Measurements from ENCODE around the gene EFNA4. TPM values are rescaled to one million over a fixed set of nuclear protein-coding genes. Genes with fewer than 3 reads are reported as not detected.

EFNA4 gene
- total RNA-seq, 1 experiment from 2014 or later, result 11.8 TPM

DNA sequence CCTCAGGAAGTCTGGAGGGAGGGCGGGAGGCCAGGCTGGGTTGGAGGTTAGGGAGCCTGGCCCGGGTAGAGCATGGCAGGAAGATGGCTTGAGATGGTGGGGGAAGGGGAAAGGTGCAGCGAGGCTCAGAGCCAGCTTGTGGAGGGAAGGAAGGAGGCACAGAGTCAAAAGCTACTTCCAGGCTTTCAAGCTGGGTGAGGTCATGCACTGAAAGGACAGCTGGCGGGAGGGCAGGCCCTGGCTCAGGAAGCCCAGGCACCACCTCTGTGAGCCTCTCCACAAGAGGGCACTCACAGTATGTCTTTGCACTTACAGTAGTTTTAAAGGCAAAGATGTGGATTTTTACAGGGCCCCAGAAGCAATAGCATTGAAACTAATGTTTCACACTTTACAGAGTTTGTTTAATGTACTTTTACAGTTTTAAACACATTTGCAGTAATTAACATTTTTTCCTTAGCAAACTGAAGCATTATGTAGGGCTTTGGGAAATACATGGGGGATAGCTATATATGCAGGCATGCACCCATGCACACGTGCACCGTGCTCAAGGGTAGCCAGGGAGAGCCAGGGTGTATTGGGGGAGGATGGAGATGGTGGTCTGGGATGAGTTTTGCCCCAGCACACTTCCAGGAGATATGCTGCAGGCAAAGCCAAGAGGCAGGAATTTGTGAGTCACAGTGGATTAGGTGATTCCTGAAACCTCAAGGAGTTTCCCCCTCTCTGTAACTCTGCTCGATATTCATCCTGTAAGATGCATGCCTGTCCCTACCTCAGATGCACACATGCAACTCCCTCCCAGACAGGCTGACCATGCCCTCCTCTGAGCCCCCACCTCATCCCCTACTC lies 18.5 kb upstream of the EFNA4 start:
- H3K4me1 ChIP-seq (ENCODE audit: insufficient read depth, low read length), result no peaks in the 10 kb centered on the region; the same call in 1 of the 2 replicates
- no peak overlapping the region for H2BK12ac ChIP-seq (ENCODE audit: insufficient read length, low read depth, low read length)
- H3K4me2 ChIP-seq (ENCODE audit: insufficient read depth, insufficient read length, low read length), result no peak overlapping the region
- H3K9me3 Mint-ChIP-seq, result no peaks in the 10 kb centered on the region; a peak in 1 of 5 replicates
- H4K20me1 ChIP-seq (ENCODE audit: control insufficient read depth, insufficient read depth, insufficient read length), result peaks cover 2% of the 10 kb centered on the region
- H3K23ac ChIP-seq (ENCODE audit: insufficient read length, low read depth, low read length), result no peak overlapping the region
- H4K91ac ChIP-seq (ENCODE audit: insufficient read length, low read depth, low read length), result no peak overlapping the region
- WGBS (ENCODE audit: extremely low coverage, insufficient read length, low lambda C conversion rate), result no CpG with 5 or more reads among the region's 7 CpGs
- no peak overlapping the region for H3K9ac ChIP-seq (ENCODE audit: extremely low read depth, insufficient read length, low read length)
- no peak overlapping the region for H3K14ac ChIP-seq (ENCODE audit: insufficient read depth, low read length)
- H3K27ac ChIP-seq (ENCODE audit: insufficient read length, low read depth, low read length), result no peak overlapping the region
- no peaks in the 10 kb centered on the region for H3K79me2 ChIP-seq (ENCODE audit: insufficient read depth, low read length)
- TF ChIP-seq, protein P1, sequence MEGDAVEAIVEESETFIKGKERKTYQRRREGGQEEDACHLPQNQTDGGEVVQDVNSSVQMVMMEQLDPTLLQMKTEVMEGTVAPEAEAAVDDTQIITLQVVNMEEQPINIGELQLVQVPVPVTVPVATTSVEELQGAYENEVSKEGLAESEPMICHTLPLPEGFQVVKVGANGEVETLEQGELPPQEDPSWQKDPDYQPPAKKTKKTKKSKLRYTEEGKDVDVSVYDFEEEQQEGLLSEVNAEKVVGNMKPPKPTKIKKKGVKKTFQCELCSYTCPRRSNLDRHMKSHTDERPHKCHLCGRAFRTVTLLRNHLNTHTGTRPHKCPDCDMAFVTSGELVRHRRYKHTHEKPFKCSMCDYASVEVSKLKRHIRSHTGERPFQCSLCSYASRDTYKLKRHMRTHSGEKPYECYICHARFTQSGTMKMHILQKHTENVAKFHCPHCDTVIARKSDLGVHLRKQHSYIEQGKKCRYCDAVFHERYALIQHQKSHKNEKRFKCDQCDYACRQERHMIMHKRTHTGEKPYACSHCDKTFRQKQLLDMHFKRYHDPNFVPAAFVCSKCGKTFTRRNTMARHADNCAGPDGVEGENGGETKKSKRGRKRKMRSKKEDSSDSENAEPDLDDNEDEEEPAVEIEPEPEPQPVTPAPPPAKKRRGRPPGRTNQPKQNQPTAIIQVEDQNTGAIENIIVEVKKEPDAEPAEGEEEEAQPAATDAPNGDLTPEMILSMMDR (conservative IDR thresholded peaks at IDR 0.05), result peak; percentile 84
- no peaks in the 10 kb centered on the region for H3K9me3 ChIP-seq (ENCODE audit: control insufficient read depth, low read depth, low read length)
- no peak overlapping the region for H4K8ac ChIP-seq (replicated peaks; ENCODE audit: insufficient read length, low read depth, low read length)
- peak overlapping the region in 2 of 3 experiments; percentile 71 to 75; a peak in 3 of 7 replicates for H3K27ac Mint-ChIP-seq
- no peak overlapping the region for H2AFZ ChIP-seq (ENCODE audit: low read length)
- peaks cover 22 to 46% of the 10 kb centered on the region in 2 experiments for H3K4me1 Mint-ChIP-seq
- no peak overlapping the region for H4K5ac ChIP-seq (ENCODE audit: insufficient read length, low read depth, low read length)
- no peak overlapping the region for H3K56ac ChIP-seq (ENCODE audit: insufficient read length, low read depth, low read length)
- H3K4ac ChIP-seq (ENCODE audit: low read depth, low read length), result no peak overlapping the region
- no peaks in the 10 kb centered on the region; a peak in 2 of 7 replicates for H3K36me3 Mint-ChIP-seq (ENCODE audit: insufficient read depth in 1 of 3, low read depth in 3 of 3)
- H2BK120ac ChIP-seq (ENCODE audit: low read depth, low read length, poor library complexity, severe bottlenecking), result no peak overlapping the region
- H3K4me3 Mint-ChIP-seq, result peak overlapping the region in 1 of 2 experiments; percentile 56; a peak in 2 of 5 replicates
- H2AK5ac ChIP-seq (ENCODE audit: insufficient read length, low read length), result no peak overlapping the region
- H3T11ph ChIP-seq (ENCODE audit: low read length), result no peak overlapping the region
- H3K79me1 ChIP-seq (ENCODE audit: insufficient read depth, low read depth, low read length, poor library complexity, severe bottlenecking), result no peaks in the 10 kb centered on the region
- H3K18ac ChIP-seq (ENCODE audit: insufficient read length, low read depth, low read length), result no peak overlapping the region
- no peaks in the 10 kb centered on the region for H3K23me2 ChIP-seq (ENCODE audit: insufficient read length, low read depth, low read length, poor library complexity, severe bottlenecking)
- H3K27me3 Mint-ChIP-seq (ENCODE audit: low read depth), result peaks cover 19% of the 10 kb centered on the region
- H2BK15ac ChIP-seq (ENCODE audit: low read depth, low read length), result no peak overlapping the region
- no peak overlapping the region for H2BK5ac ChIP-seq (ENCODE audit: insufficient read length, low read length)
- no peaks in the 10 kb centered on the region for H3K27me3 ChIP-seq (ENCODE audit: insufficient read depth, low read length)
- DNase-seq, result peak; percentile 87
- no peak overlapping the region for H2BK20ac ChIP-seq (ENCODE audit: low read depth, low read length, poor library complexity, severe bottlenecking)

All from H9 (cell line).